ENCODE results near the gene RPS19. TPM values are rescaled to one million over a fixed set of nuclear protein-coding genes. Genes with fewer than 3 reads are reported as not detected.

Gene RPS19
- total and polyA plus RNA-seq, 2 donors (not counting 1 experiment from before 2014, with no cell fraction given), result 1,320 to 2,197 TPM

DNA sequence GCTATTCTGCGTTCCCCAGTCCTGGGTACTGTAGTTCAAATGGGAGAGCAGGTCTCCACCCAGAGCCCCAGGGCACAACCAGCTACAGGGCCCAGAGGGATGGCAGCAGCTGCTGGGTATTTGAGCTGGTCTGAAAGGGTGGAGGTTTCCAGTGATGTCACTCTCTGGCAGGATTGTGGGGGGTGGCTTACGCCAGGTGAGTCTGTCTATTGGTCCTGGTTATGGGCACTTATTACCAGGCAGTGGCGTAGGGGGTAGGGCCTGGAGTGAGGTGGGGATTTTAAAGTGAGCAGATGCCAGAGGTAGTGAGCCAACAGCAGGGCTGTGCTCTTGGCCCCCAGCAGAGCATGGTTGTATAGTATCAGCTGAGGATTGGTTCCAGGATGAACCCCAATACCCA is 6.2 kb downstream of the RPS19 start:
- H3K36me3 ChIP-seq (ENCODE audit: control insufficient read depth, insufficient read depth, low read length), result peaks cover 49% of the 10 kb centered on the region
- H3K27ac ChIP-seq (ENCODE audit: insufficient read depth, low read length), result no peak overlapping the region
- H3K27me3 ChIP-seq (ENCODE audit: control insufficient read depth, insufficient read depth, low read length), result no peaks in the 10 kb centered on the region
- H2AFZ ChIP-seq (ENCODE audit: low read length), result no peak overlapping the region
- DNase-seq (ENCODE audit: low read depth in 2 of 2), result no peak
- H3K4me3 ChIP-seq (replicated peaks in 1 of 4; ENCODE audit: control extremely low read depth in 1 of 4, insufficient read depth in 1 of 4, low read depth in 3 of 4, low read length in 4 of 4), result no peak overlapping the region
- H3K4me1 ChIP-seq (ENCODE audit: control insufficient read depth, extremely low read depth, insufficient read depth, low read length), result peaks cover 8% of the 10 kb centered on the region
- no peak overlapping the region for H3K9ac ChIP-seq (ENCODE audit: insufficient read depth, low read length)
- no peaks in the 10 kb centered on the region for H4K20me1 ChIP-seq (ENCODE audit: control insufficient read depth, extremely low read depth, insufficient read depth, low read length)
- no peaks in the 10 kb centered on the region for H3K9me3 ChIP-seq (ENCODE audit: control insufficient read depth, insufficient read depth, low read depth, low read length)
- peaks cover 61% of the 10 kb centered on the region for H3K79me2 ChIP-seq (ENCODE audit: control insufficient read depth, insufficient read depth, low read length)
- TF ChIP-seq, protein P1, sequence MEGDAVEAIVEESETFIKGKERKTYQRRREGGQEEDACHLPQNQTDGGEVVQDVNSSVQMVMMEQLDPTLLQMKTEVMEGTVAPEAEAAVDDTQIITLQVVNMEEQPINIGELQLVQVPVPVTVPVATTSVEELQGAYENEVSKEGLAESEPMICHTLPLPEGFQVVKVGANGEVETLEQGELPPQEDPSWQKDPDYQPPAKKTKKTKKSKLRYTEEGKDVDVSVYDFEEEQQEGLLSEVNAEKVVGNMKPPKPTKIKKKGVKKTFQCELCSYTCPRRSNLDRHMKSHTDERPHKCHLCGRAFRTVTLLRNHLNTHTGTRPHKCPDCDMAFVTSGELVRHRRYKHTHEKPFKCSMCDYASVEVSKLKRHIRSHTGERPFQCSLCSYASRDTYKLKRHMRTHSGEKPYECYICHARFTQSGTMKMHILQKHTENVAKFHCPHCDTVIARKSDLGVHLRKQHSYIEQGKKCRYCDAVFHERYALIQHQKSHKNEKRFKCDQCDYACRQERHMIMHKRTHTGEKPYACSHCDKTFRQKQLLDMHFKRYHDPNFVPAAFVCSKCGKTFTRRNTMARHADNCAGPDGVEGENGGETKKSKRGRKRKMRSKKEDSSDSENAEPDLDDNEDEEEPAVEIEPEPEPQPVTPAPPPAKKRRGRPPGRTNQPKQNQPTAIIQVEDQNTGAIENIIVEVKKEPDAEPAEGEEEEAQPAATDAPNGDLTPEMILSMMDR (conservative IDR thresholded peaks at IDR 0.05 in 1 of 2, IDR thresholded peaks at IDR 0.05 in 1 of 2; ENCODE audit: low read depth in 1 of 2, low read length in 2 of 2), result no peak
- TF ChIP-seq EZH2 (IDR thresholded peaks at IDR 0.05; ENCODE audit: low read length, missing control alignments), result no peak
- no peak overlapping the region for H3K4me2 ChIP-seq (ENCODE audit: extremely low read depth, insufficient read depth, low read length)

DNA sequence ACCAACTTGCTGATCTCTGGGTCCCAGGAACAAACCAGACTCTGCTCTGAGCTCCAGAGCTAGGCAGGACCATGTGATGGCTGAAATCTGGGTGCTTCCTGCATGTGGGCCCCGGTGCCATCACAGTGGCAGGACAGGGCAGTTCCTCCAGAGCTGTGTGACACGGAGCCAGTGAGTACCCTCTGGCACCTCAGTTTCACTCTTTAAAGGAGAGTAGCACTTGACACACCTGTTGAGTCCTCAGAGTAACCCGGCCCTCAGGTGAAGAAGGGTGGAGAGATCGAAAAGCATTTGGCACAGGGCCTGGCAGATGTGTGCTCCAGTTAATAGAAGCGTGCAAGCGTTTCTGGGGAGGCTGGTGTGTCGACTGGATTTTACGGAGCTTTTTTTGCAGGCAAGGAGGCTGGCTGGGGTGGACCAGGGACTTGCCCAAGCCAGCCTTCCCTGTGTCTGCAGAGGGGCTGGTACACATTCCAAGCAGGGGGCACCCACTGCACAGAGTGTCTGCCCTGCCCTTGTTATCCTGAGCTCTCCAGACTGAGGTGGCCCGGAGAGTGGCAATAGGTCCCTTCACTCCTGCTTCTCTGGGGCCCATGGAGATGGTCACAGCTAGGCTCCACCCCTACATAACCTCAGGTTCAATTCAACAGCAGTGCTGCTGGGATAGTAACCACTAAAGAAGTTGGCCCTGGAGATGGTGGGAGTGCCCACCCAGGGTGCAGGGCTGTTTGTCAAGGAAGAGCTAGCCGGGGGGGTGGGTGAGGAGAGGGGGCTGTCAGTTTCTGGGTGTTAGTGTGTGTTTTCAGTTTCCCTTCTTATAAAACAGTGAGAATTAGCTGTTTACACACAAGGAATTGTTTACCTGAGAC is 8.3 kb downstream of the RPS19 start:
- no peak for TF ChIP-seq EZH2 (IDR thresholded peaks at IDR 0.05; ENCODE audit: low read length, missing control alignments)
- TF ChIP-seq, protein P1 (conservative IDR thresholded peaks at IDR 0.05 in 1 of 2, IDR thresholded peaks at IDR 0.05 in 1 of 2; ENCODE audit: low read depth in 1 of 2, low read length in 2 of 2), result no peak
- Histone ChIP-seq H3K9ac (ENCODE audit: insufficient read depth, low read length) (no peak overlapping the region), H3K79me2 (ENCODE audit: control insufficient read depth, insufficient read depth, low read length) (peaks cover 40% of the 10 kb centered on the region)

GRCh38 chr19:41868989-41869300 is 8.9 kb downstream of the RPS19 start:
- Histone ChIP-seq H3K4me3 (replicated peaks in 1 of 4; ENCODE audit: control extremely low read depth in 1 of 4, insufficient read depth in 1 of 4, low read depth in 3 of 4, low read length in 4 of 4) (no peak overlapping the region), H3K4me1 (ENCODE audit: control insufficient read depth, extremely low read depth, insufficient read depth, low read length) (no peaks in the 10 kb centered on the region), H3K9ac (ENCODE audit: insufficient read depth, low read length) (no peak overlapping the region), H4K20me1 (ENCODE audit: control insufficient read depth, extremely low read depth, insufficient read depth, low read length) (peaks cover 3% of the 10 kb centered on the region), H3K4me2 (ENCODE audit: extremely low read depth, insufficient read depth, low read length) (no peak overlapping the region), H3K9me3 (ENCODE audit: control insufficient read depth, insufficient read depth, low read depth, low read length) (no peaks in the 10 kb centered on the region), H2AFZ (ENCODE audit: low read length) (no peak overlapping the region), H3K36me3 (ENCODE audit: control insufficient read depth, insufficient read depth, low read length) (peaks cover 35% of the 10 kb centered on the region), H3K27ac (ENCODE audit: insufficient read depth, low read length) (no peak overlapping the region), H3K79me2 (ENCODE audit: control insufficient read depth, insufficient read depth, low read length) (peaks cover 35% of the 10 kb centered on the region), H3K27me3 (ENCODE audit: control insufficient read depth, insufficient read depth, low read length) (no peaks in the 10 kb centered on the region)
- TF ChIP-seq, protein P1 (conservative IDR thresholded peaks at IDR 0.05 in 1 of 2, IDR thresholded peaks at IDR 0.05 in 1 of 2; ENCODE audit: low read depth in 1 of 2, low read length in 2 of 2), result no peak
- TF ChIP-seq EZH2 (IDR thresholded peaks at IDR 0.05; ENCODE audit: low read length, missing control alignments), result no peak
- DNase-seq (ENCODE audit: low read depth in 2 of 2), result no peak

More for the DNA sequence above, 8.3 kb downstream of the RPS19 start:
- H3K36me3 ChIP-seq (ENCODE audit: control insufficient read depth, insufficient read depth, low read length), result peaks cover 38% of the 10 kb centered on the region
- H3K27ac ChIP-seq (ENCODE audit: insufficient read depth, low read length), result no peak overlapping the region
- H3K4me2 ChIP-seq (ENCODE audit: extremely low read depth, insufficient read depth, low read length), result no peak overlapping the region
- no peak overlapping the region for H2AFZ ChIP-seq (ENCODE audit: low read length)
- no peaks in the 10 kb centered on the region for H3K9me3 ChIP-seq (ENCODE audit: control insufficient read depth, insufficient read depth, low read depth, low read length)
- H4K20me1 ChIP-seq (ENCODE audit: control insufficient read depth, extremely low read depth, insufficient read depth, low read length), result peaks cover 3% of the 10 kb centered on the region
- no peaks in the 10 kb centered on the region for H3K4me1 ChIP-seq (ENCODE audit: control insufficient read depth, extremely low read depth, insufficient read depth, low read length)
- H3K27me3 ChIP-seq (ENCODE audit: control insufficient read depth, insufficient read depth, low read length), result no peaks in the 10 kb centered on the region
- no peak for DNase-seq (ENCODE audit: low read depth in 2 of 2)
- H3K4me3 ChIP-seq (replicated peaks in 1 of 4; ENCODE audit: control extremely low read depth in 1 of 4, insufficient read depth in 1 of 4, low read depth in 3 of 4, low read length in 4 of 4), result no peak overlapping the region
